ENCODE measurements around the gene HECTD1. TPM values are rescaled to one million over a fixed set of nuclear protein-coding genes. Genes with fewer than 3 reads are reported as not detected.

The HECTD1 gene
- polyA plus RNA-seq, 1 experiment: 70.5 TPM

DNA sequence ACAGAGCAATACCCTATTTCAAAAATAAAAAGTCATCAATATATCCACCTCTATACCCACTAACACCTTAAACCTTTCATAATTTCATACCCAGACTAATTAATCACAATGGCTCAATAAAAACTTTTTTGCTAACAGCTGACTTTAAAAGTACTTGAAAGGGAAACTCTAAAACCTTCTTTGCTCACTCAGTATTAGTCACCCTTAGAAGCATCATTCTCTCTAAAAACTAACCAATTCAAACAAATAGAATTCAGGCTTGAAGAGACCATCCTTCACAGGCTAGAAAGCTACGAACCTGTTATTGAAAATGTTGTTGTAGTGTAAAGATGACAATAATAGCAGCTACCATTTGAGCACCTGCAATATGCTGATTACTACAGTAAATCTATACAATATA lies 37.2 kb downstream of the HECTD1 start:
- Histone ChIP-seq H3K4me3 (ENCODE audit: low read depth, low read length) (no peak overlapping the region), H3K27me3 (ENCODE audit: control insufficient read depth, insufficient read depth, low read length) (no peaks in the 10 kb centered on the region), H3K36me3 (ENCODE audit: control insufficient read depth, insufficient read depth, low read length) (peaks cover 7% of the 10 kb centered on the region)
- no peak for DNase-seq (ENCODE audit: low read depth)
- TF ChIP-seq, protein P1, sequence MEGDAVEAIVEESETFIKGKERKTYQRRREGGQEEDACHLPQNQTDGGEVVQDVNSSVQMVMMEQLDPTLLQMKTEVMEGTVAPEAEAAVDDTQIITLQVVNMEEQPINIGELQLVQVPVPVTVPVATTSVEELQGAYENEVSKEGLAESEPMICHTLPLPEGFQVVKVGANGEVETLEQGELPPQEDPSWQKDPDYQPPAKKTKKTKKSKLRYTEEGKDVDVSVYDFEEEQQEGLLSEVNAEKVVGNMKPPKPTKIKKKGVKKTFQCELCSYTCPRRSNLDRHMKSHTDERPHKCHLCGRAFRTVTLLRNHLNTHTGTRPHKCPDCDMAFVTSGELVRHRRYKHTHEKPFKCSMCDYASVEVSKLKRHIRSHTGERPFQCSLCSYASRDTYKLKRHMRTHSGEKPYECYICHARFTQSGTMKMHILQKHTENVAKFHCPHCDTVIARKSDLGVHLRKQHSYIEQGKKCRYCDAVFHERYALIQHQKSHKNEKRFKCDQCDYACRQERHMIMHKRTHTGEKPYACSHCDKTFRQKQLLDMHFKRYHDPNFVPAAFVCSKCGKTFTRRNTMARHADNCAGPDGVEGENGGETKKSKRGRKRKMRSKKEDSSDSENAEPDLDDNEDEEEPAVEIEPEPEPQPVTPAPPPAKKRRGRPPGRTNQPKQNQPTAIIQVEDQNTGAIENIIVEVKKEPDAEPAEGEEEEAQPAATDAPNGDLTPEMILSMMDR (IDR thresholded peaks at IDR 0.05; ENCODE audit: insufficient read depth, low read depth, low read length): no peak
- POLR2A ChIA-PET: no interaction called here
- CTCF ChIA-PET: interaction anchor here (0.6 to 1.7 kb wide), 3 partner anchors 37 to 737 kb away, joined by 3 to 7 read pairs (median 6); partner anchors contain the start of gene HECTD1

DNA sequence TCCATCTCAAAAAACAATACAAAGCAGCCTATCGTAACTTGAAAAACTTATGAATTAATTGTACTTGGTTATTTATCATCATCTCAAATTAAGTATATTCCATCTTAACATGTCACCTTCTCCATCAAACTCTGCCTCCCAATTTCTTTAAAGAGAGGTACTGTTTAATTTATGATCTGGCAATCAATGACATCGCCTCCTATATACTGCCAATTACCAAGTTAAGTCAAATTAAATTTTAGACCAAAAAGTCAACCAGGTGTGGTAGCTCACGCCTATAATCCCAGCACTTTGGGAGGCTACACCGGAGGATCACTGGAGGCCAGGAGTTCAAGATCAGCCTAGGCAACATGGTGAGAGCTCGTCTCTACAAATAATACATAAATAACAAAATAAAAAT lies 37.7 kb downstream of the HECTD1 start:
- TF ChIP-seq, protein P1 (IDR thresholded peaks at IDR 0.05; ENCODE audit: insufficient read depth, low read depth, low read length): no peak
- no peak for DNase-seq (ENCODE audit: low read depth)
- H3K36me3 ChIP-seq (ENCODE audit: control insufficient read depth, insufficient read depth, low read length): peaks cover 7% of the 10 kb centered on the region
- ChIA-PET CTCF (interaction anchor here (0.8 to 1.7 kb wide), 2 partner anchors 38 to 177 kb away, joined by 3 to 6 read pairs; partner anchors contain the start of gene HECTD1), POLR2A (no interaction called here)
- H3K4me3 ChIP-seq (ENCODE audit: low read depth, low read length): no peak overlapping the region
- no peaks in the 10 kb centered on the region for H3K27me3 ChIP-seq (ENCODE audit: control insufficient read depth, insufficient read depth, low read length)

DNA sequence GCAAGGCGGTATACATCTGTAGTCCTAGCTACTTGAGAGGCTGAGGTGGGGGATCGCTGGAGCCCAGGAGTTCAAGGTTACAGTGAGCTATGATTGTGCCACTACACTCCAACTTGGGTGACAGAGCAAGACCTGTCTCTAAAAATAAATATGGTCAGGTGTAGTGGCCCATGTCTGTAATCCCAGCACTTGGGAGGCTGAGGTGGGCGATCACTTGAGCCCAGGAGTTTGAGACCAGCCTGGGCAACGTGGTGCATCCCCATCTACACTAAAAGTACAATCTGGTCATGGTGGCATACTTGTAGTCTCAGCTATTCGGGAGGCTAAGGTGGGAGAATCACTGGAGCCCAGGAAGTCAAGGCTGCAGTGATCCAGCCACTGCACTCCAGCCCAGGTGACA lies 40.6 kb downstream of the HECTD1 start:
- Histone ChIP-seq H3K27me3 (ENCODE audit: control insufficient read depth, insufficient read depth, low read length) (no peaks in the 10 kb centered on the region), H3K36me3 (ENCODE audit: control insufficient read depth, insufficient read depth, low read length) (peaks cover 8% of the 10 kb centered on the region), H3K4me3 (ENCODE audit: low read depth, low read length) (no peak overlapping the region)
- CTCF ChIA-PET: interaction anchor here (1.6 kb wide), 1 partner anchor 40 kb away, joined by 12 read pairs; the partner anchor contains the start of gene HECTD1
- POLR2A ChIA-PET: no interaction called here
- DNase-seq (ENCODE audit: low read depth): no peak
- TF ChIP-seq, protein P1 (IDR thresholded peaks at IDR 0.05; ENCODE audit: insufficient read depth, low read depth, low read length): no peak

DNA sequence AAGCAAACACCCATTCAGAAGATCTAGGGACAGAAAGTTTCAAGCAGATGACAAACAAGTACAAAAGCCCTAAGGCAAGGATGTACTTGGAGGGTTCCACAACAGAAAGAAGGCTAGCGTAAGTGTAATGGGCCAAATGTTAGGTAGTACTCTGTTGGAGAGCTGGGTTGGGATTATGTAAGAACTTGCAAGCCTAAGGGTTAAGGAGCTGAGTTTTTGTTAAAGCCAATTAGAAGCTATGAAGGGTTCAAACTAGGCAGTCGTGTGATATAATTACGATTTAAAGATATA lies 41.4 kb downstream of the HECTD1 start:
- Histone ChIP-seq H3K4me3 (ENCODE audit: low read depth, low read length) (no peak overlapping the region), H3K27me3 (ENCODE audit: control insufficient read depth, insufficient read depth, low read length) (no peaks in the 10 kb centered on the region), H3K36me3 (ENCODE audit: control insufficient read depth, insufficient read depth, low read length) (peaks cover 10% of the 10 kb centered on the region)
- CTCF ChIA-PET: interaction anchor here (1.6 kb wide), 1 partner anchor 41 kb away, joined by 12 read pairs; the partner anchor contains the start of gene HECTD1
- no peak for DNase-seq (ENCODE audit: low read depth)
- POLR2A ChIA-PET: interaction anchor here (0.6 kb wide), 1 partner anchor 124 kb away, joined by 3 read pairs; no protein-coding TSS in a partner anchor
- TF ChIP-seq, protein P1 (IDR thresholded peaks at IDR 0.05; ENCODE audit: insufficient read depth, low read depth, low read length): no peak

DNA sequence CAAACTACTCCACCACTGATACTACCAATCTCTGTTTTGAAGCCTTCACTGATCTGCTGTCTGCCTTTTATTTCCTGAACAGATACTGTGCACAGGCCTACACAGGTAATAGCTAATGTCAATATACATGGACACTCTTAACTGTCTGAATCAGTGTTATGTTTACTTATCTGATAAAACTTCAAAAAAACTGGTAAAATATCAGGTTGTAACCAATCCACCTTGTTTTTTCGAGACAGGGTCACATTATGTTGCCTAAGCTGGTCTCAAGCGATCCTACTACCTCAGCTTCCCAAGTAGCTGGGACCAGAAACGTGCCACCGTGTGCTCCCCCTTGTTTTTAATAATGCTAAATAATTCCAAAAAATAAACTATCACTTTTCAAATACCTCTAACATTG lies 43.5 kb downstream of the HECTD1 start:
- CTCF ChIA-PET: interaction anchor here (1.3 to 1.4 kb wide), 2 partner anchors 12 to 15 kb away, joined by 4 read pairs; no protein-coding TSS in a partner anchor

More for the DNA sequence above, 43.5 kb downstream of the HECTD1 start:
- no peaks in the 10 kb centered on the region for H3K27me3 ChIP-seq (ENCODE audit: control insufficient read depth, insufficient read depth, low read length)
- H3K36me3 ChIP-seq (ENCODE audit: control insufficient read depth, insufficient read depth, low read length): peaks cover 11% of the 10 kb centered on the region
- TF ChIP-seq, protein P1 (IDR thresholded peaks at IDR 0.05; ENCODE audit: insufficient read depth, low read depth, low read length): no peak
- POLR2A ChIA-PET: no interaction called here
- no peak overlapping the region for H3K4me3 ChIP-seq (ENCODE audit: low read depth, low read length)
- DNase-seq (ENCODE audit: low read depth): no peak

Measured in BJ (cell line).